GM19468 (cell line): ENCODE measurements around the gene RGS21.

Experiments
- ATAC-seq: cut with Tn5 transposase; IDR thresholded peaks from one replicate; pipeline ENCODE4 v1.9.1; 2021; ENCODE audit warnings: mild to moderate bottlenecking, moderate library complexity, moderate number of reproducible peaks; ENCODE audit not compliant: unreplicated experiment; ENCODE audit errors: extremely low read depth

Gene RGS21

DNA sequence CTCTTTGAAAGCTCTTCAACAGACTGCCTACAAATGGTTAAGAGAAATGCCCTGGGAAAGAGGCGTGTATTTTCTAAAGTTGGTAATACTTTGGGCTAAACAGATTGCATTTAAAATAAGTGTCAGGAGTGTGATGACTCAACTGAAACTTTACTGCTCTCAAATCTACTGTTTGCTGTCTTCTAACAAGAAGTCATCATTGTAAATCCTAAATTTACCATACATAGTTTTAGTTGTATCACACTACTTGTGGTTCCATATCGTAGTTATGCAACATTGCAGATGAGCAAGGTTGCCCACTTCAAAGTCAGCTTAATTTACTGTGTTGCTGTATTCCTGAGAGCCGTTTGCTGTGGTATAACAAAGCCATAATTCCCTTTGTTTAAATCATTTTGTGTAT lies 59.6 kb downstream of the RGS21 start:
- no peak for ATAC-seq

DNA sequence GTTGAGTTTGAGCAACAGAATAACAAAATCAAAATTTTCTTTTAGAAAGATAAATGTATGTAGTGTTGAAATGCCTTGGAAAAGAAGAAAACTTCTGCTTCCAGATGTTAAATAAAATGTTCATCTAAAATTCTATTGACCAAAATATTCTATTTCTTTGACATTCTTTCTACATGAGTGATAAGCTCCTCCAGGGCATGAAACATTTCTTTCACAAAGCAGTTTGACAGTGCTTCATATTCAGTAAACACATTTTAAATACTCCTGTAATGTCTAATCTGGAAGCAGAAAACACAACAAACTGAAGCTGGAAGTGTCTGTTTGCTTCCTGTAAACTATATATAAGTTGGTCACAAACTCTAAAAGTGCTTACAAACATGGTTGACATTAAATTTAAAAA lies 61.5 kb downstream of the RGS21 start:
- no peak for ATAC-seq

DNA sequence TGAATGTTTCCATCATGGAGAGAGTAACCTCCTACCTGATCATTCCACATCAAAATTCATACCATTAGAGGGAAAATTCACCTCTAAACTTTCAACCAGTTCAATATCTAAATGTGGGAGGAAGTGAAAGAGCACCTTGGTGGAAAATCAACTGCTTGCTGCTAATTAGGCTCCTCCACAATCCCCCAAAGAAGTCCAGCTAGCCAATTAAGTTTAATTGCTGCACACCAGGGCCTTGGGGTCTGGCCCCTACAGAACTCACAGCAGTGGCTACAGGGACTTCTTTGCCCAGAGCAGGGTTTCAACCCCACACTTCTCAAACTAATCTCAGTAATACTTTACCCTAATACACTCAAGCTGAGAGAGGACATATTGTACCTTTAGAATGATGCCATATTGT lies 62.1 kb downstream of the RGS21 start:
- no peak for ATAC-seq

DNA sequence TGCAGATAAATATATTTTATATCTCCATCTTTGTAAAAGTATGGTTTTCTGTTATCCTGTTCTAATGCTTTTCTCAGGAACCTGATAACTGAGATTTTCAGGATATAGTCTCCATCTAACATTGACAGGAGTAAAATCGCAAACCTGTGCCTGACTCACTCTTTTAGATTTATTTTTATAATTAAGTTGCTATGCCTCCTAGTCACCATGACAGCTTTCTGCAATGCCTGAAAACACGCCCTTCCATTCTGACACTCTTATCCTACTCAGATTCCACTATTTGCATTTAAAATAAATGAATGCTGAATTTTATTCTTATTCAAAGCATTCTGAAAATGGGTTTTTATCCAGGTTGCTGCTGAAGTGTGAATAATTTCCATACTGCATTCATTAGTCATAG lies 62.8 kb downstream of the RGS21 start:
- no peak for ATAC-seq

DNA sequence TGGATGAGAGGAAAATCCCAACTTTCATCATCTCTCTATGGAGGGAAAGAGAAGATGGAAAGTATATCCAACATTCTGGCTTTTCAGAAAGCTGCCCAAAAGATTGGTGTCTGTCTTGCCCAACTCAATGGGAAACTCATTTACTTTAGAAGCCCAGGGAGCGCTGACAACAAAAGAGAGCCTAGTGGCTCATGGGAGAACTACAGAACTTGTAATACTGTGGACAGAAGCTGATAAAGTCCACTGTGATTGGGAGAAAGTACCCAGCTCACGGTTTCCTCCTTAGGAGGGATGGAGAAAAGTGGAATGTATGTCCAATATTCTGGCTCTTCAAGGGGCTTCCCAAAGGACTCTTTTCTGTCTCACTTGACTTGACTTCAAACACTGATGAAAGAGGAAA lies 66.0 kb downstream of the RGS21 start:
- no peak for ATAC-seq

DNA sequence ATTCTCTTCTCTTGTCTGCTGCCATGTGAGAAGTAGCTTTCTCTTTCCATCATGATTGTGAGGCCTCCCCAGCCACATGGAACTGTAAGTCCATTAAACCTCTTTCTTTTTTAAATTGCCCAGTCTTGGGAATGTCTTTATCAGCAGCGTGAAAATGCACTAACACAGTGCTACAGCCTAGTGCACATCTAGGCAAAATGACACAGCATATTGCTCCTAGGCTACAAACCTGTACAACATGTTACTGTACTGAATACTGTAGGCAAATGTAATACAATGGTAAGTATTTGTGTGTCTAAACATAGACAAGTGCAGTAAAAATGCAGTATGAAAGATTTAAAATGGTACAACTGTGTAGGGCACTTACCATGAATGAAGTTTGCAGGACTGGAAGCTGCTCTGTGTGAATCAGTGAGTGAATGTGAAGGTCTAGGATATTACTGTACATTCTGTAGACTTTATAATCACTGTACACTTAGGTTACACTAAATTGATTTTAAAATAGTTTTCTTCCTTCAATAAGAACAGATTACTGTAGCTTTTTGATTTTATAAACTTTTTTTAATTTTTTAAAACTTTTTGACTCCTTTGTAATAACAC lies 69.4 kb downstream of the RGS21 start:
- no peak for ATAC-seq

DNA sequence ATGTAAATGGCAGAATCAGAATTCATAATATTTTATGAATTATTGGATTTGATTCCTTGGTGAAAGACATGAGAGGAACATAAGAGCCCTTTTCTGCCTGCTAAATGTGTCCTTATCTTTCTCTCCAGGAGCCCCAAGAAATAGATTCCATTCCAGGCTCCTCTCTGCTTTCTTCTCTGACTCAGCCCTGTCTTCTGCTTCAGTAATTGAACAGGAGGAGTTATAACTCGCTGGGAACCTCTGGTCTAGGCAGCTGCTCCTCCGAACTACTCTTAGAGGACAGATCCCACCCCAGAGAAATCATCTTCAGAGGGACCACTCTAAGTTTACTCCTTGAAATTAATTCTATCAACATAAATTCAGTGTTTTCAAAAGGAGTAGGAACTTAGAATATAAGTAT lies 78.4 kb downstream of the RGS21 start:
- ATAC-seq: no peak

DNA sequence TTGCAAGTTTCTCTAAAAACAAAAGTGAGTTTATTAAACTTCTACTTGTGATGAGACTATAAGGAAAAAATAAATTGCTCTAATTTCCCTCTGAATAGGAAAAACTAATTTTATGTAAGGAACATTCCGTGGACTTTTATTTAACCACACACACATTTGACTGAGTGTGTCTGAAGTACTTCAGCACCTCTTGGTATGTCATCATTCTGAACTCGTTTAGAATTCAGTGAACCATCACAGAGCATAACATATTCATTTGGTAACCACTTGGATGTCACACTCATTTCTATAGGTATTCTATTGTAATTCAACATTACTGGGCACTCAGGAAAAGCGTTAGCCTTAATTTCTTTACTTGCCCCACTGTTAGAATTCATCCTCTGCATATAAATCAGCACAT lies 79.1 kb downstream of the RGS21 start:
- no peak for ATAC-seq

DNA sequence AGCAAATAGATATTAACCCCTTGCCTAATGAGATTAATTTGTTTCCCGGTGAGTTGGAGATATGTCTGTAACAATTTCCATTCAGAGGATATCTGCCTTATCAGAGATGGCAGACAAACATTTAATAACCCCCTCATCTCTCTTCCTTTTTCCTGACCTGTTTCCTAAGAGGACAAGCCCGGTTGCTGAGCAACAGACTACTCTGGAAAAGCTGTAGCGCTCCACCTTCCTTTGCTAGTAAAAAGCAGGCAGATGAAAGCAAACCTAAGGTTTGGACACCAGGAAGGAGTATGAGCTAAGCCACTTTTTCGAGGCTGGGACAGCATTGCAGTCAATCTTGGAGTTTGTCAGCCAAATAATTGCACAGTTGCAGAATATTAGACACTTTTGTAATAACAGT lies 82.4 kb downstream of the RGS21 start:
- ATAC-seq: no peak

DNA sequence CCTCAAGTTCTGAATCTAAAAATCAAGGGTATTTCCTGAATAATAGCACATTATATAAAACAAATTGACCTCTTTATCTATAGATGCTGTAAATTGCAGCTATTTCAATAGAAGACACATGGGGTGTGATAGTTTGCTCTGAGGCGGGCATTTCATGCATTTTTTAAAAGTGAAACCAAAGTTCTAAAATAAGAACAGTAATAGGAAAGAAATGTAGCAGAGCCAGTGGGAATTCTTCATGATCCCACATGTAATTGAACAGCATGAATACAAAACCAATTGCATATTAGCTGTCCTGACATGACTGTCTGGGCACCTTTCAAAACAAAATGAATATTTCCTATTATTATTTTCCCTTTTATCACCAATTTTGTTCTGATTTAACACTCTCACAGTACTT lies 85.0 kb downstream of the RGS21 start:
- ATAC-seq: no peak

DNA sequence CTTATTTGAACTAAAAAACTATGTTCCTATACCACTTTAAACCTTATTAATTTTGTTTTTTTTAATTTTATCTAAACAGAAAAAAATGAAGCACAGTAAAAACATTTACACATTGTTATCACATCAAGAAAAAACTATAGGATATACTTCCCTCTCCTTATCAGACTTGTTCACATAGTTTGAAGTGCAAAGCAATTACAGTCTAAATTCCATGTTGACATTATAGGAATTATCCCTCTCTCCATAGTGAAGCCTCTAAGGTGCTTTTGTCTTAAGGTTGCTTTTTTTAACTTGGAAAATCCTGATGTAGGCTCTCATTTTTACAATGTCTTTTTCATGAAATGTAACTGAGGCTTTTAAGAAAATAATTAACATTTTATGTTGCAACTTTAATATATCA lies 85.8 kb downstream of the RGS21 start:
- ATAC-seq: no peak

DNA sequence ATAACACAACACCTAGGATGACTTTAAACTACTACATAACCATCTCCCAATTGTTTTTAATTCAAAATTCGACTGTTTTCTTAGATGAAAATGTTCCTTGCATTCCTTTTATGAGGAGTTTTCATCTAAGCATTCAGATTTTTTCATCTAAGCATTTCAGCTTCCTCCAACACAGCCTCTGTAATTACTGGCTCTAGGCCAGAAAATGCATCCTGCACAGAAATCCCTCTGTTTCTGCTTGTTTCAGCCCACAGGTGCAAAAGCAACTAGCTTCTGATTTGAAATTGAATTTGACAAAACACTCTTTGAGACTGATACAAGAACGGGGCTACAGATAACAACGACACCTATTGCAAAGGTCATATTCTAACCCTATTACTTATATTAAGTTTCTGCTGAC lies 90.4 kb downstream of the RGS21 start:
- no peak for ATAC-seq
